Hepatocyte (in vitro differentiated cells): ENCODE results near the gene IGFL2. TPM values are rescaled to one million over a fixed set of nuclear protein-coding genes. Genes with fewer than 3 reads are reported as not detected.

Experiments used
- DNase-seq: peaks from one replicate; pipeline ENCODE4 v3.0.0-alpha.2; 2016; ENCODE audit warnings: low spot score
- H2AFZ ChIP-seq: fragments of 200-600 bp; sonication (generic); 2 replicates; pipeline ENCODE4 v1.6.0; 2016; ENCODE audit warnings: antibody characterized with exemption, mild to moderate bottlenecking
- H3K27ac ChIP-seq: fragments of 200-600 bp; sonication (generic); 2 replicates; pipeline ENCODE4 v1.5.1; 2016; ENCODE audit warnings: mild to moderate bottlenecking
- H3K27me3 ChIP-seq: fragments of 200-600 bp; sonication (generic); 2 replicates; pipeline ENCODE4 v1.6.1; 2016
- H3K36me3 ChIP-seq: fragments of 200-600 bp; sonication (generic); replicated peaks from 2 replicates; pipeline ENCODE4 v1.5.1; 2016; ENCODE audit warnings: low read depth; ENCODE audit not compliant: insufficient read depth
- H3K4me1 ChIP-seq: fragments of 200-600 bp; sonication (generic); 2 replicates; pipeline ENCODE4 v1.5.1; 2016; ENCODE audit warnings: mild to moderate bottlenecking, moderate library complexity; ENCODE audit not compliant: insufficient read depth
- H3K4me2 ChIP-seq: fragments of 200-600 bp; sonication (generic); 2 replicates; pipeline ENCODE4 v1.6.0; 2016
- H3K4me3 ChIP-seq: fragments of 200-600 bp; sonication (generic); 2 replicates; pipeline ENCODE4 v1.5.1; 2016; ENCODE audit warnings: mild to moderate bottlenecking
- H3K79me2 ChIP-seq: fragments of 200-600 bp; sonication (generic); 2 replicates; pipeline ENCODE4 v1.6.0; 2017; ENCODE audit warnings: mild to moderate bottlenecking
- H3K9me2 ChIP-seq: fragments of 200-600 bp; sonication (generic); replicated peaks from 2 replicates; pipeline ENCODE4 v1.6.0; 2017; ENCODE audit warnings: mild to moderate bottlenecking; ENCODE audit not compliant: insufficient read depth
- H3K9me3 ChIP-seq: fragments of 200-600 bp; sonication (generic); 2 replicates; pipeline ENCODE4 v1.5.1; 2016; ENCODE audit warnings: low read depth, mild to moderate bottlenecking
- H4K20me1 ChIP-seq: fragments of 200-600 bp; sonication (generic); 2 replicates; pipeline ENCODE4 v1.6.0; 2016; ENCODE audit warnings: mild to moderate bottlenecking; ENCODE audit not compliant: insufficient read depth, poor library complexity, severe bottlenecking
- CTCF ChIP-seq: fragments of 200-600 bp; sonication (generic); IDR thresholded peaks from 2 replicates; pipeline ENCODE4 v1.5.1; 2016; ENCODE audit warnings: antibody characterized with exemption, mild to moderate bottlenecking; ENCODE audit not compliant: poor library complexity
- EZH2 ChIP-seq: fragments of 200-600 bp; sonication (generic); IDR thresholded peaks from 2 replicates; pipeline ENCODE4 v1.6.1; 2016; ENCODE audit warnings: antibody characterized with exemption, mild to moderate bottlenecking, borderline replicate concordance
- EZH2phosphoT487 ChIP-seq: fragments of 200-600 bp; sonication (generic); IDR thresholded peaks from one replicate; pipeline ENCODE4 v1.6.1; 2018; ENCODE audit warnings: antibody characterized with exemption, mild to moderate bottlenecking, low read depth, moderate library complexity; ENCODE audit not compliant: unreplicated experiment, severe bottlenecking
- WGBS: methylation state at CpG from one replicate; pipeline ENCODE4 v1.1.6; 2016; ENCODE audit warnings: low lambda C conversion rate; ENCODE audit errors: missing lambda C conversion rate; 5-methylcytosine and 5-hydroxymethylcytosine counted together
- polyA plus RNA-seq: library from polyadenylated mRNA; unstranded; fragments of >200 nt; fragmentation: Nextera tagmentation; extraction: Ambion mirVana; gene quantifications from 2 replicates; pipeline ENCODE4 v1.2.1, GENCODE V29; 2016
- total RNA-seq: library from RNA; depleted of rRNA; stranded (reverse); fragments of >200 nt; gene quantifications from 2 replicates; pipeline ENCODE4 v1.2.3, GENCODE V29; 2014

The IGFL2 gene
- total and polyA plus RNA-seq, 2 experiments from 2014 or later = 15.2 to 22.9 TPM

GRCh38 chr19:46202426-46202825, 54.4 kb downstream of the IGFL2 start:
- Histone ChIP-seq H3K4me3 (no peak overlapping the region), H4K20me1 (no peaks in the 10 kb centered on the region), H2AFZ (no peak overlapping the region), H3K4me1 (no peaks in the 10 kb centered on the region), H3K9me3 (no peaks in the 10 kb centered on the region), H3K79me2 (no peaks in the 10 kb centered on the region), H3K9me2 (no peaks in the 10 kb centered on the region), H3K27me3 (no peaks in the 10 kb centered on the region), H3K27ac (no peak overlapping the region), H3K36me3 (no peaks in the 10 kb centered on the region), H3K4me2 (no peak overlapping the region)
- TF ChIP-seq EZH2phosphoT487 = no peak
- no peak for TF ChIP-seq CTCF
- TF ChIP-seq EZH2 = no peak
- no peak for DNase-seq
- WGBS = 76% methylated on average over 4 of the region's 4 CpGs

- H3K4me1 ChIP-seq = no peaks in the 10 kb centered on the region
- TF ChIP-seq EZH2 (no peak), EZH2phosphoT487 (no peak), CTCF (no peak)
- no peaks in the 10 kb centered on the region for H3K36me3 ChIP-seq
- no peaks in the 10 kb centered on the region for H3K9me2 ChIP-seq
- DNase-seq = no peak
- H3K27me3 ChIP-seq = no peaks in the 10 kb centered on the region
- H3K4me2 ChIP-seq = no peak overlapping the region
- no peak overlapping the region for H3K27ac ChIP-seq
- H4K20me1 ChIP-seq = no peaks in the 10 kb centered on the region
- no peak overlapping the region for H2AFZ ChIP-seq
- H3K9me3 ChIP-seq = no peaks in the 10 kb centered on the region
- H3K4me3 ChIP-seq = no peak overlapping the region
- H3K79me2 ChIP-seq = no peaks in the 10 kb centered on the region
- WGBS = 93% methylated on average over 8 of the region's 8 CpGs
Observed at GRCh38 chr19:46202872-46203860, 55.1 kb downstream of the IGFL2 start.

- no peak overlapping the region for H3K27ac ChIP-seq
- H3K4me2 ChIP-seq = no peak overlapping the region
- no peak overlapping the region for H2AFZ ChIP-seq
- no peak for TF ChIP-seq EZH2
- TF ChIP-seq CTCF = no peak
- TF ChIP-seq EZH2phosphoT487 = no peak
- H3K9me3 ChIP-seq = no peaks in the 10 kb centered on the region
- H4K20me1 ChIP-seq = no peaks in the 10 kb centered on the region
- no peak for DNase-seq
- H3K27me3 ChIP-seq = no peaks in the 10 kb centered on the region
- H3K4me3 ChIP-seq = no peak overlapping the region
- no peaks in the 10 kb centered on the region for H3K79me2 ChIP-seq
- H3K4me1 ChIP-seq = no peaks in the 10 kb centered on the region
- H3K36me3 ChIP-seq = no peaks in the 10 kb centered on the region
- WGBS = 83% methylated on average over 5 of the region's 5 CpGs
- H3K9me2 ChIP-seq = no peaks in the 10 kb centered on the region
Observed at GRCh38 chr19:46204008-46204407, 56.0 kb downstream of the IGFL2 start.
